Uterus (tissue), 2 donors: ENCODE data around the gene ANKRD12.

Experiments used
- POLR2A ChIP-seq, 2 donors: fragments of 450-650 bp; IDR thresholded peaks; one replicate each; pipeline ENCODE4 v1.6.1; 2016; ENCODE audit warnings: antibody characterized with exemption in 2 of 2, mild to moderate bottlenecking in 1 of 2, moderate library complexity in 1 of 2
- TF ChIP-seq, protein P1 (sequence below), 4 experiments: fragments of 200-600 bp in 2 of 4; fragments of 450-650 bp in 2 of 4; sonication (generic) in 2 of 4; IDR thresholded peaks; one replicate each; pipeline ENCODE4 v1.5.1; 2016 to 2019; ENCODE audit warnings: antibody characterized with exemption in 4 of 4, mild to moderate bottlenecking in 2 of 4, moderate library complexity in 1 of 4

DNA sequence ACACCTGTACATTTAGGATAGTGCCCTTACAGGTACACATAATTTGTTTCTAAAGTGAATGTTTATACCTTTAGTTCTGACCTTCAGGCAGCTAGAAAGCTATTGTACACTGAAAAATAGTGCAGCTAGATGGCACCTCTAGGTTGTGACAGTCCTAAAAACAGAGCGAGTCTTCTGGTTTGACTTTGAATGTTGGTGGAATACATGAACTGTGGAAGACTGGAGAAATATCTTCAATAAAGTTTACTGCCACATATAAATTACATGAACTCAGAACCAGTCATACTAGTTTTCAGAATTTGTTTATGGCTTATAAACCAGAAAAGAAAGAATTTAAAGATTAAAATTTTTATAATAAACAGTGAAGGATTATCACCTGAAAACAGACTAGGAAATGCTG lies 139.3 kb downstream of the ANKRD12 start:
- TF ChIP-seq, protein P1, sequence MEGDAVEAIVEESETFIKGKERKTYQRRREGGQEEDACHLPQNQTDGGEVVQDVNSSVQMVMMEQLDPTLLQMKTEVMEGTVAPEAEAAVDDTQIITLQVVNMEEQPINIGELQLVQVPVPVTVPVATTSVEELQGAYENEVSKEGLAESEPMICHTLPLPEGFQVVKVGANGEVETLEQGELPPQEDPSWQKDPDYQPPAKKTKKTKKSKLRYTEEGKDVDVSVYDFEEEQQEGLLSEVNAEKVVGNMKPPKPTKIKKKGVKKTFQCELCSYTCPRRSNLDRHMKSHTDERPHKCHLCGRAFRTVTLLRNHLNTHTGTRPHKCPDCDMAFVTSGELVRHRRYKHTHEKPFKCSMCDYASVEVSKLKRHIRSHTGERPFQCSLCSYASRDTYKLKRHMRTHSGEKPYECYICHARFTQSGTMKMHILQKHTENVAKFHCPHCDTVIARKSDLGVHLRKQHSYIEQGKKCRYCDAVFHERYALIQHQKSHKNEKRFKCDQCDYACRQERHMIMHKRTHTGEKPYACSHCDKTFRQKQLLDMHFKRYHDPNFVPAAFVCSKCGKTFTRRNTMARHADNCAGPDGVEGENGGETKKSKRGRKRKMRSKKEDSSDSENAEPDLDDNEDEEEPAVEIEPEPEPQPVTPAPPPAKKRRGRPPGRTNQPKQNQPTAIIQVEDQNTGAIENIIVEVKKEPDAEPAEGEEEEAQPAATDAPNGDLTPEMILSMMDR (IDR thresholded peaks at IDR 0.05): no peak
- TF ChIP-seq POLR2A (IDR thresholded peaks at IDR 0.05): no peak
